RWPE1 (cell line): ENCODE results near the gene SHROOM1.

Experiments
- CTCF ChIA-PET: fragments of 350-600 bp; sonication (Branson Sonifier 250); formaldehyde crosslinking; extraction: SDS; loops from one replicate; lab custom pipeline; 2021; lab: Yijun Ruan, JAX
- POLR2A ChIA-PET: fragments of 400-600 bp; formaldehyde crosslinking; extraction: SDS; loops from one replicate; lab custom pipeline; 2020; ENCODE audit warnings: antibody characterized with exemption; ENCODE audit not compliant: low non-redundant PET; lab: Yijun Ruan, JAX
- DNase-seq: peaks from one replicate; pipeline ENCODE4 v3.0.0; 2012; ENCODE audit warnings: low spot score
- H3K27ac ChIP-seq: fragments of 450-650 bp; 2 replicates; pipeline ENCODE4 v1.5.1; 2017
- CTCF ChIP-seq: fragments of 450-650 bp; conservative IDR thresholded peaks from 2 replicates; pipeline ENCODE4 v1.5.1; 2017; ENCODE audit warnings: low read depth, mild to moderate bottlenecking

SHROOM1 gene

GRCh38 chr5:132848270-132848669 is 17.8 kb upstream of the SHROOM1 start:
- ChIA-PET CTCF (interaction anchor here (0.6 to 0.7 kb wide), 2 partner anchors 21 to 159 kb away, joined by 3 read pairs; no protein-coding TSS in a partner anchor), POLR2A (no interaction called here)
- no peak for DNase-seq
- TF ChIP-seq CTCF: no peak
- H3K27ac ChIP-seq: no peak overlapping the region

- DNase-seq: no peak
- POLR2A ChIA-PET: interaction anchor here (0.7 kb wide), 1 partner anchor 15 kb away, joined by 3 read pairs; no protein-coding TSS in a partner anchor
- no peak for TF ChIP-seq CTCF
- peak overlapping the region; percentile 48 for H3K27ac ChIP-seq
- CTCF ChIA-PET: interaction anchor here (0.6 to 1.2 kb wide), 2 partner anchors 21 to 383 kb away, joined by 3 to 4 read pairs; no protein-coding TSS in a partner anchor
These were observed 10.9 kb upstream of the SHROOM1 start for GRCh38 chr5:132841305-132841704.

GRCh38 chr5:132840896-132841295 is 10.4 kb upstream of the SHROOM1 start:
- peak overlapping the region; percentile 48 for H3K27ac ChIP-seq
- ChIA-PET POLR2A (interaction anchor here (0.7 kb wide), 1 partner anchor 15 kb away, joined by 3 read pairs; no protein-coding TSS in a partner anchor), CTCF (interaction anchor here (0.6 to 1.2 kb wide), 2 partner anchors 21 to 384 kb away, joined by 3 to 4 read pairs; no protein-coding TSS in a partner anchor)
- TF ChIP-seq CTCF: no peak
- no peak for DNase-seq

- ChIA-PET CTCF (interaction anchor here (0.5 to 0.7 kb wide), 2 partner anchors 26 to 43 kb away, joined by 3 read pairs; partner anchors contain the start of gene GDF9), POLR2A (no interaction called here)
- no peak for TF ChIP-seq CTCF
- H3K27ac ChIP-seq: no peak overlapping the region
- DNase-seq: no peak
These were observed 9.9 kb upstream of the SHROOM1 start for GRCh38 chr5:132840313-132840712.

- ChIA-PET CTCF (interaction anchor here (0.5 to 0.7 kb wide), 3 partner anchors 26 to 44 kb away, joined by 3 read pairs; partner anchors contain the start of gene GDF9), POLR2A (no interaction called here)
These were observed 9.2 kb upstream of the SHROOM1 start for GRCh38 chr5:132839426-132840301.

More at GRCh38 chr5:132839426-132840301, 9.2 kb upstream of the SHROOM1 start:
- H3K27ac ChIP-seq: no peak overlapping the region
- peak; percentile 45 for DNase-seq
- TF ChIP-seq CTCF: no peak
